ENCODE measurements around the gene PSMC2. TPM values are rescaled to one million over a fixed set of nuclear protein-coding genes. Genes with fewer than 3 reads are reported as not detected.

Gene PSMC2
- polyA plus RNA-seq, 1 donor (not counting 4 experiments of a cell fraction or from before 2014, with no cell fraction given), result 240 TPM

GRCh38 chr7:103380395-103381191 is 33.1 kb downstream of the PSMC2 start:
- H3K9me3 ChIP-seq (ENCODE audit: control insufficient read depth, low read depth, low read length), result no peaks in the 10 kb centered on the region
- H2AFZ ChIP-seq (ENCODE audit: control insufficient read depth, low read length), result no peak overlapping the region
- H3K36me3 ChIP-seq (ENCODE audit: control insufficient read depth in 2 of 2, extremely low read depth in 1 of 2, insufficient read depth in 2 of 2, low read length in 2 of 2), result no peaks in the 10 kb centered on the region
- no peaks in the 10 kb centered on the region for H3K79me2 ChIP-seq (ENCODE audit: control insufficient read depth, insufficient read depth, low read length)
- H3K4me3 ChIP-seq (ENCODE audit: control insufficient read depth in 2 of 3, extremely low read depth in 1 of 3, insufficient read depth in 2 of 3, low read depth in 1 of 3, low read length in 3 of 3), result no peak overlapping the region
- no peaks in the 10 kb centered on the region for H3K27me3 ChIP-seq (ENCODE audit: control insufficient read depth, extremely low read depth, insufficient read depth, low read length)
- dilution Hi-C loops (cut with MboI; ENCODE audit: extremely low pct_ligation_motif_present, low sequenced_read_pairs), result no loop called here
- FAIRE-seq (no peak), DNase-seq (ENCODE audit: low read depth, low spot score) (no peak)
- no peak for TF ChIP-seq EZH2 (IDR thresholded peaks at IDR 0.05; ENCODE audit: low read length)
- TF ChIP-seq, protein P1, sequence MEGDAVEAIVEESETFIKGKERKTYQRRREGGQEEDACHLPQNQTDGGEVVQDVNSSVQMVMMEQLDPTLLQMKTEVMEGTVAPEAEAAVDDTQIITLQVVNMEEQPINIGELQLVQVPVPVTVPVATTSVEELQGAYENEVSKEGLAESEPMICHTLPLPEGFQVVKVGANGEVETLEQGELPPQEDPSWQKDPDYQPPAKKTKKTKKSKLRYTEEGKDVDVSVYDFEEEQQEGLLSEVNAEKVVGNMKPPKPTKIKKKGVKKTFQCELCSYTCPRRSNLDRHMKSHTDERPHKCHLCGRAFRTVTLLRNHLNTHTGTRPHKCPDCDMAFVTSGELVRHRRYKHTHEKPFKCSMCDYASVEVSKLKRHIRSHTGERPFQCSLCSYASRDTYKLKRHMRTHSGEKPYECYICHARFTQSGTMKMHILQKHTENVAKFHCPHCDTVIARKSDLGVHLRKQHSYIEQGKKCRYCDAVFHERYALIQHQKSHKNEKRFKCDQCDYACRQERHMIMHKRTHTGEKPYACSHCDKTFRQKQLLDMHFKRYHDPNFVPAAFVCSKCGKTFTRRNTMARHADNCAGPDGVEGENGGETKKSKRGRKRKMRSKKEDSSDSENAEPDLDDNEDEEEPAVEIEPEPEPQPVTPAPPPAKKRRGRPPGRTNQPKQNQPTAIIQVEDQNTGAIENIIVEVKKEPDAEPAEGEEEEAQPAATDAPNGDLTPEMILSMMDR (optimal IDR thresholded peaks at IDR 0.05 in 1 of 3, IDR thresholded peaks at IDR 0.05 in 1 of 3, conservative IDR thresholded peaks at IDR 0.05 in 1 of 3; ENCODE audit: extremely low read depth in 1 of 3, insufficient read depth in 2 of 3, low read length in 3 of 3), result no peak
- H3K27ac ChIP-seq (ENCODE audit: control insufficient read depth, insufficient read depth, low read length), result no peak overlapping the region
- no peaks in the 10 kb centered on the region for H3K4me1 ChIP-seq (ENCODE audit: control insufficient read depth, extremely low read depth, insufficient read depth, low read length)
- no peak overlapping the region for H3K9ac ChIP-seq (ENCODE audit: control insufficient read depth, extremely low read depth, insufficient read depth, low read length)
- no peaks in the 10 kb centered on the region for H3K9me1 ChIP-seq (ENCODE audit: control insufficient read depth, extremely low read depth, insufficient read depth, low read length)
- H4K20me1 ChIP-seq (ENCODE audit: control insufficient read depth, extremely low read depth, insufficient read depth, low read length), result no peaks in the 10 kb centered on the region
- H3K4me2 ChIP-seq (ENCODE audit: control insufficient read depth, extremely low read depth, insufficient read depth, low read depth, low read length), result no peak overlapping the region

DNA sequence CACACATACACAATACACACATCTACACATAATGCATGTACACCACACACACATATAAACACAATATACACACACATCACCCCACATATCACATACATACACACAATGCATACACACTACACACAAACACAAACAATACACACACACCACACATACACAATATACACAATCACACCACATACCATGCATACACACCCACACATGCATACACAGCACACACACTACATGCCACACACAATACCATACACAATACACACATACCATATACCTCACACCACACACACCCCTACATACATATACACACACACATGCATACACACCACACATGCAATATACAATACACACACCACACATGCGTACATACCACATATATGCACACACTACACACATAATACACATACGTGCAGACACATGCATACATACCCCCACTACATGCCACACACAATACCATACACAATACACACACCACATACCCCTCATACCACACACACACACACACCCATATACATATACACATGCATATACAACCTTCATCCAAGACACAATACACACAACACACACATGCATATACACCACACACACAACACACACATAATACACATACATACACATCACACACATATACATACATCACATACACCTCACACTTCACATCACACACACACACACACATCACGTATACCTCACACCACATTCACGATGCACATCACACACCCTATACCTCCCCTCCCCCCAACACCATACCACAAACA is 34.0 kb downstream of the PSMC2 start:
- H4K20me1 ChIP-seq (ENCODE audit: control insufficient read depth, extremely low read depth, insufficient read depth, low read length), result no peaks in the 10 kb centered on the region
- no peak overlapping the region for H3K4me2 ChIP-seq (ENCODE audit: control insufficient read depth, extremely low read depth, insufficient read depth, low read depth, low read length)
- H3K27ac ChIP-seq (ENCODE audit: control insufficient read depth, insufficient read depth, low read length), result no peak overlapping the region
- H3K9me1 ChIP-seq (ENCODE audit: control insufficient read depth, extremely low read depth, insufficient read depth, low read length), result no peaks in the 10 kb centered on the region
- no peak overlapping the region for H3K9ac ChIP-seq (ENCODE audit: control insufficient read depth, extremely low read depth, insufficient read depth, low read length)
- no peak overlapping the region for H3K4me3 ChIP-seq (ENCODE audit: control insufficient read depth in 2 of 3, extremely low read depth in 1 of 3, insufficient read depth in 2 of 3, low read depth in 1 of 3, low read length in 3 of 3)
- DNase-seq (ENCODE audit: low read depth, low spot score) (no peak), FAIRE-seq (no peak)
- dilution Hi-C loops (cut with MboI; ENCODE audit: extremely low pct_ligation_motif_present, low sequenced_read_pairs), result no loop called here
- H3K4me1 ChIP-seq (ENCODE audit: control insufficient read depth, extremely low read depth, insufficient read depth, low read length), result no peaks in the 10 kb centered on the region
- no peaks in the 10 kb centered on the region for H3K79me2 ChIP-seq (ENCODE audit: control insufficient read depth, insufficient read depth, low read length)
- TF ChIP-seq, protein P1 (optimal IDR thresholded peaks at IDR 0.05 in 1 of 3, IDR thresholded peaks at IDR 0.05 in 1 of 3, conservative IDR thresholded peaks at IDR 0.05 in 1 of 3; ENCODE audit: extremely low read depth in 1 of 3, insufficient read depth in 2 of 3, low read length in 3 of 3), result no peak
- TF ChIP-seq EZH2 (IDR thresholded peaks at IDR 0.05; ENCODE audit: low read length), result no peak
- H2AFZ ChIP-seq (ENCODE audit: control insufficient read depth, low read length), result no peak overlapping the region
- no peaks in the 10 kb centered on the region for H3K36me3 ChIP-seq (ENCODE audit: control insufficient read depth in 2 of 2, extremely low read depth in 1 of 2, insufficient read depth in 2 of 2, low read length in 2 of 2)
- no peaks in the 10 kb centered on the region for H3K27me3 ChIP-seq (ENCODE audit: control insufficient read depth, extremely low read depth, insufficient read depth, low read length)
- H3K9me3 ChIP-seq (ENCODE audit: control insufficient read depth, low read depth, low read length), result no peaks in the 10 kb centered on the region

Data from keratinocyte (primary cell).